Spinal cord (tissue), 10 donors: ENCODE measurements around the gene TPST1. TPM values are rescaled to one million over a fixed set of nuclear protein-coding genes. Genes with fewer than 3 reads are reported as not detected.
"Not testable (repeated sequence)": the region's sequence is repeated elsewhere in the genome, so short reads cannot be mapped to it uniquely, and the experiment has no call there.

Experiments used
- DNase-seq, 6 donors: peaks; one replicate each; pipeline versions ENCODE4 v3.0.0 to v3.0.0-alpha.2; 2013 to 2015; ENCODE audit warnings: low spot score in 6 of 6, low read depth in 4 of 6
- H3K27ac ChIP-seq: one replicate; pipeline ENCODE4 v1.5.1; 2013; ENCODE audit warnings: low read depth, low read length, control low read depth
- H3K27me3 ChIP-seq: one replicate; pipeline ENCODE4 v1.6.1; 2013; ENCODE audit warnings: low read length; ENCODE audit not compliant: control insufficient read depth, insufficient read depth
- H3K36me3 ChIP-seq: one replicate; pipeline ENCODE4 v1.6.1; 2013; ENCODE audit warnings: low read length; ENCODE audit not compliant: control insufficient read depth, insufficient read depth
- H3K4me1 ChIP-seq: one replicate; pipeline ENCODE4 v1.6.1; 2013; ENCODE audit warnings: low read length; ENCODE audit not compliant: control insufficient read depth, insufficient read depth
- H3K4me3 ChIP-seq: one replicate; pipeline ENCODE4 v1.5.1; 2013; ENCODE audit warnings: low read depth, low read length, control low read depth
- H3K9me3 ChIP-seq: one replicate; pipeline ENCODE4 v1.6.1; 2013; ENCODE audit warnings: low read length; ENCODE audit not compliant: control insufficient read depth, insufficient read depth
- WGBS: methylation state at CpG from one replicate; pipeline ENCODE4 v1.1.5; 2013; ENCODE audit warnings: missing lambda C conversion rate; ENCODE audit not compliant: insufficient coverage; 5-methylcytosine and 5-hydroxymethylcytosine counted together
- polyA plus RNA-seq, 2 donors: library from polyadenylated mRNA; unstranded; fragments of 120-200 nt; gene quantifications; one replicate each; pipeline ENCODE4 v1.2.1, GENCODE V29; 2013; ENCODE audit not compliant: insufficient read length in 2 of 2
- small RNA-seq: library from RNA; depleted of rRNA; stranded (forward); fragments of <200 nt; gene quantifications from one replicate; pipeline ENCODE3, GENCODE V24; 2014; ENCODE audit warnings: low replicate concordance
- total RNA-seq, 2 donors: library from RNA; depleted of rRNA in 1 of 2; stranded (reverse); fragments of 120-200 nt in 1 of 2; fragments of >200 nt in 1 of 2; gene quantifications; one replicate each; pipeline versions ENCODE4 v1.2.3 to v1.2.4, GENCODE V29; 2013 to 2014
- donor health status: healthy.

Gene TPST1
- total and polyA plus RNA-seq, 4 donors: 47.9 to 77.4 (median 55.0) TPM

DNA sequence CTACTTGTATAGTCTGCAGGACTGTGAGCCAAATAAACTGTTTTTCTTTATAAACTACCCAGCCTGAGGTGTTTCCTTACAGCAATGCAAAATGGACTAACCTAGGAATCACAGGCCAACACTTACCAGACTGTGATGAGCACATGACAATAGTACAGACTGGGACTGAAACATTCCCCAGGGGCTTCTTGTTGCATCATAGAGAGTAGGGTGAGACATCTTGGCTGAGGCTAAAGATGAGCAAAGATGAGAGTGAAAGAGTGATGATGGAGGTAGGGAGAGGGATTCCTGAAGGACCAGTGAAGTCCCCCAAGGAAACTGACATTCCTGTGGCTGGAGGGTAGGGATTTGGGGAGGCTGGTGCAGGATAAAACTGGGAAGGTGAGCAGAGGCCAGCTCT lies 194.4 kb downstream of the TPST1 start:
- H3K27me3 ChIP-seq: no peaks in the 10 kb centered on the region
- no peaks in the 10 kb centered on the region for H3K4me1 ChIP-seq
- H3K9me3 ChIP-seq: no peaks in the 10 kb centered on the region
- H3K4me3 ChIP-seq: no peak overlapping the region
- peaks cover 5% of the 10 kb centered on the region for H3K36me3 ChIP-seq
- no peak for DNase-seq
- H3K27ac ChIP-seq: no peak overlapping the region

DNA sequence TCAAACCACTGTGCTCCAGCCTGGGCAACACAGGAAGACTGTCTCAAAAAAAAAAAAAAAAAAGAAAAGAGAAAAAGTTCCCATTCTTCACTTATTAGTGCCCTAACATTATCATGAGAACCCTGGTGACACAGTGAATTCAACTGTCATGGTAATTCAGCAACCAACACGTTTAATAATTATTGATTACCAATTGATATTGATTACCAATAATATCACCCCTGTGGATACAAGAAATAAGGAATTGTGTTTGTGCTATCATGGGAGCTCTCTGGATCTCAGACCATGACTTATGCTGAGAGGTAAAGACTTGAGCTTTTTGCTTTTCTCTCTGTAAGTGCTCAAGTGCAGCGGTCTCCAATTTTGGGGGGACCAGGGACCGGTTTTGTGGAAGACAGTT lies 195.3 kb downstream of the TPST1 start:
- Histone ChIP-seq H3K27me3 (no peaks in the 10 kb centered on the region), H3K4me3 (no peak overlapping the region), H3K9me3 (no peaks in the 10 kb centered on the region), H3K36me3 (peaks cover 5% of the 10 kb centered on the region), H3K27ac (no peak overlapping the region), H3K4me1 (no peaks in the 10 kb centered on the region)
- DNase-seq: no peak
- WGBS: no CpG with 5 or more reads among the region's 3 CpGs

DNA sequence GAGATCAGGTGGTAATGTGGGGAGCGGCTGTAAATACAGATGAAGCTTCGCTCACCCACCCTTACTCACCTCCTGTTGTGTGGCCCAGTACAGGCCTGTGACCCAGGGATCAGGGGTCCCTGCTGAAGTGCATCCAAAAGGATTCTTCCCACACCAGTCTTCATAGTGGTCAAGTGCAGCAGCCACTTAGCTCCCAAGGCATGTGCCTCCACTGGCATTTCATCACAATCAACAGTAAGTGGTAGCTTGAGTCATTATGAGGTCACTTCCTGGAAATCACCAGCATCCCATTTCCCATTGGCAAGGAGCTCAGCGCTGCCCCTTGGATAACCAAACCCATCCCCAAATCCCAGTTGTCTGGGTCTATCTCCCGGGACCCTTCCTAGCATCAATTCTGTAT lies 196.0 kb downstream of the TPST1 start:
- H3K4me1 ChIP-seq, DNase-seq: not testable (repeated sequence)
- WGBS: 100% methylated on average over 2 of the region's 4 CpGs

DNA sequence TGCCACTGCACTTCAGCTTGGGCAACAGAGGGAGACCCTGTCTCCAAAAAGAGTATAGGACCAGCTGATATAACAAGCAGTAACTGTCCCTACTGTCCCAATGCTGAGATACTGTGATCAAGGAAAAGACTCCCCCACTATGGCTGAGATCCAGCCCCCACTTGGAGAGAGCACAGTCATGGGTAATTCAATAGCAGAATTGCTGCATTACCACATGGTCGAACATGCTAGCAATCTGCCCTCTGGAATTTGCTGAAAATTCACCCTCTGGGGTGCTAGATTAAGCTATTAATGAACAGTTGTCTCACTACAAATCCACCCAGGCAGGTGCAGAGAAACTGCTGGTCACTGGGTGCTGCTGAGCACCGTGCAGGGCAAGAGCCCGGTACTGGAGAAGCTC lies 196.8 kb downstream of the TPST1 start:
- not testable (repeated sequence) for H3K9me3 ChIP-seq, H3K27ac ChIP-seq, H3K27me3 ChIP-seq, H3K4me1 ChIP-seq, H3K36me3 ChIP-seq, H3K4me3 ChIP-seq, DNase-seq
- 100% methylated on average over 2 of the region's 3 CpGs for WGBS

More for the DNA sequence above, 196.0 kb downstream of the TPST1 start:
- not testable (repeated sequence) for H3K9me3 ChIP-seq, H3K36me3 ChIP-seq, H3K4me3 ChIP-seq, H3K27me3 ChIP-seq, H3K27ac ChIP-seq

DNA sequence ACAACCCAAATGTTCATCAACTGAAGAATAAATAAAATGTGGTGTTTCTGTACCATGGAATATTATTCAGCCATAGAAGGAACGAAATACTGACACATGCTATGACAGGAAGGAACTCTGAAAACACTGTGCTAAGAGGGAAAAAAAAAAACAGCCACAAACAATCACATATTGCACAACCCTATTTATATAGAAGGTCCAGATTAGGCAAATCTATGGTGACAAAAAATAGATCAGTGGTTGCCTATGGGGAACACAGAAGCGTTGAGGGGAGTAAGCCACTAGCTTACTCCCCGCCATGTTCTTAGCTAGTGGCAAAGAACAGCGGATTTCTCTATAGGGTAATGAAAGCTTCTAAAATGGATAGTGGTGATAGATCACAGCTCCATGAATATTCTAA lies 198.4 kb downstream of the TPST1 start:
- 94% methylated on average over 2 of the region's 4 CpGs for WGBS

DNA sequence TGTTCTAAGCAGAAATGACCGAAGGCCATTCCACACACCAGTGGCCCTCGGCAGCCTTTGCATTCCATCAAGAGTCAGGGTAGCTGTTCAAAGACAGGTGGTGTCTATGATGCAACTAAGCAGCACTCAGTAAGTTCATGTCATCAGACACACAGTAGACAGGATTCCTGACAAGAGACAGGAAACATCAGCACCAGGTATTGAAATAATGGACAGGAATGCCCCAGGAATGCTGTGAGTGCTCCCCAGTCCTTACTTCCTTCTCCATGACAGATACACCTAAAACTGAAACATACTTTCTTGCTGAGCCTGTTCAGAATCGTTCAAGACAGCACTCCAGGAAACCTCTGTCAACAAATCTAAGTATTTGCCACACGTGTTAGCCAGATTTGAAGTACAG lies 204.4 kb downstream of the TPST1 start:
- H3K36me3 ChIP-seq: peaks cover 9% of the 10 kb centered on the region
- 88% methylated on average over 3 of the region's 4 CpGs for WGBS
- no peaks in the 10 kb centered on the region for H3K9me3 ChIP-seq
- no peaks in the 10 kb centered on the region for H3K27me3 ChIP-seq
- H3K4me3 ChIP-seq: no peak overlapping the region
- H3K4me1 ChIP-seq: peaks cover 18% of the 10 kb centered on the region
- H3K27ac ChIP-seq: no peak overlapping the region
- DNase-seq: no peak

More for the DNA sequence above, 198.4 kb downstream of the TPST1 start:
- no peaks in the 10 kb centered on the region for H3K4me1 ChIP-seq
- H3K4me3 ChIP-seq: no peak overlapping the region
- H3K27me3 ChIP-seq: no peaks in the 10 kb centered on the region
- peaks cover 5% of the 10 kb centered on the region for H3K36me3 ChIP-seq
- no peaks in the 10 kb centered on the region for H3K9me3 ChIP-seq
- DNase-seq: no peak
- no peak overlapping the region for H3K27ac ChIP-seq

Small RNA genes within 50 kb of the gene (small RNA-seq; reads per million reads assigned to genes)
- not detected for gene RNU6-313P

Other genes starting within 250 kb of the TPST1 start
- 10 to 100 TPM; 20.8 to 30.4 TPM for gene GUSB, start 223.1 kb upstream of the TPST1 start, total RNA-seq
- gene GUSB, start 223.1 kb upstream of the TPST1 start, polyA plus RNA-seq: 10 to 100 TPM; 35.0 to 49.7 TPM
- 10 to 100 TPM; 10.4 to 28.8 TPM for gene ASL, start 129.5 kb upstream of the TPST1 start, total RNA-seq
- gene ASL, start 129.5 kb upstream of the TPST1 start, polyA plus RNA-seq: 10 to 100 TPM; 21.8 to 33.2 TPM
- 10 to 100 TPM; 34.5 to 35.9 TPM for gene CRCP, start 90.5 kb upstream of the TPST1 start, total RNA-seq
- 10 to 100 TPM; 40.2 to 42.7 TPM for gene CRCP, start 90.5 kb upstream of the TPST1 start, polyA plus RNA-seq